DMS79 treated with DMSO at 0.1 percent for 48 hours (cell line): ENCODE data around the gene ZNF552.

Experiments
- DNase-seq: peaks from one replicate; lab custom pipeline; 2025; lab: John Stamatoyannopoulos, UW

The ZNF552 gene

GRCh38 chr19:57776764-57777296 is 37.9 kb downstream of the ZNF552 start:
- DNase-seq = no peak

GRCh38 chr19:57773488-57773887 is 41.2 kb downstream of the ZNF552 start:
- no peak for DNase-seq

- DNase-seq = no peak
Measured at GRCh38 chr19:57771417-57771816, 43.3 kb downstream of the ZNF552 start.

- DNase-seq = peak; percentile 88
Measured at GRCh38 chr19:57769345-57770131, 45.2 kb downstream of the ZNF552 start, which contains the start of gene ZNF586. Gene ZNF586 (plus strand): TSS chr19:57769676. CDS start chr19:57769843, 167 bp downstream.

- DNase-seq = peak; percentile 43
Measured at GRCh38 chr19:57759096-57759495, 55.6 kb downstream of the ZNF552 start.

- DNase-seq = no peak
Measured at GRCh38 chr19:57757941-57758340, 56.8 kb downstream of the ZNF552 start.
